Activated naive CD4-positive, alpha-beta T cell treated with anti-CD3 and anti-CD28 coated beads, Interleukin-2, amount 10 ng/mL, durations not matched to agents 7 days and 5 days (primary cell): ENCODE data around the gene TRA2B.

Source experiments
- CTCF ChIA-PET: fragments of 350-600 bp; sonication (Branson Sonifier 250); formaldehyde crosslinking; loops from one replicate; lab custom pipeline; 2021; ENCODE audit warnings: antibody characterized with exemption; lab: Charles Lee
- DNase-seq: peaks from one replicate; pipeline ENCODE4 v3.0.0-alpha.2; 2020
- H3K27ac Mint-ChIP-seq: one replicate; pipeline ENCODE4 v1.8.0; 2021; ENCODE audit warnings: mild to moderate bottlenecking, moderate library complexity, mixed read lengths
- H3K27me3 Mint-ChIP-seq: one replicate; pipeline ENCODE4 v1.8.0; 2021; ENCODE audit warnings: mild to moderate bottlenecking, mixed read lengths
- H3K36me3 Mint-ChIP-seq: one replicate; pipeline ENCODE4 v1.8.0; 2021; ENCODE audit warnings: mixed read lengths
- H3K4me1 Mint-ChIP-seq: one replicate; pipeline ENCODE4 v1.8.0; 2021; ENCODE audit warnings: mixed read lengths
- H3K4me3 Mint-ChIP-seq: one replicate; pipeline ENCODE4 v1.8.0; 2021; ENCODE audit warnings: mild to moderate bottlenecking, moderate library complexity, mixed read lengths
- H3K9me3 Mint-ChIP-seq: one replicate; pipeline ENCODE4 v1.8.0; 2021; ENCODE audit warnings: mixed read lengths

The TRA2B gene

DNA sequence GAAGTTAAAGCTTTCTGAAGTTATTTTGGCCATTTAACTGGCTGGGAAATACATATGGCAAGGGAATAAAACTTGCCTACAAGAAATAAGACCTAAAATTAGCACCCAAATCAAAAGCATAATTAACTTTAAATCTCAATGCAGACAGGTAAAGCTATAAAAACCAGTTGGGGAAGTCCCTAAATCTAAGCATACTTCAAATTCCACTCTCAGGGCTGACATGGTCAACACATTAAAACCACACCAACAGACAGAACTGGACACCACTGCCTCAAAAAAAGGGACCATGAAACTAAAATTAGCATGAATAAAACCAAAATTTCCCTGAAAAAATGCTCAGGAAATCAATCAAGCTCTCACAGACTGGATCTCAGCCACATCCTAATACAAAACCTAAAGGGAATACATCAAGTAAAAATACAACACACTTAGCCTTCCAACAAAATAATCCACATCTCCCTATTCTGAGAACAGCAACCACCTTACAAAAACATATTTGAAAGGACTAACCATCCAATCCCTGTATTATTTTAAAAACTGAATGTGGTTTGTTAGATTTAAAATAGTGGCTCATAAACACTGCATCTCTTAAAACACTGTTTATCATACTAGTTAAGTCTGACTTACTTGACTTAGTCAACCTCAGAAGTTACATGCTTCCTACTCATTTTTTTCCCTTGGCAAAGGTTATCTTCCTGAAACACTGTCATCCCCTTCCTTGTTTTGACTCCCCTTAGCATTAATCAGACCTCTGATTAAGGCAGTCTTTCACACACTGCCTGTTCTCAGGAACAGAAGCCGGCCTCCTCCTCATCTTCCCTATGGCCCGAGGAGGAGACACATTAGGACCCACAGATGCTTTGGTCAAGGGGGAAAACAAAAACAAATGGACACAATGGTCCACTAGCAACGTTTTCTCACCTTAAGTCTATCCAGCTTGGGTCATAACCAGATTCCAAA lies 8.3 kb downstream of the TRA2B start:
- DNase-seq: no peak
- Mint-ChIP-seq H3K9me3 (no peaks in the 10 kb centered on the region), H3K4me1 (peaks cover 95% of the 10 kb centered on the region), H3K36me3 (peaks cover 88% of the 10 kb centered on the region), H3K27me3 (no peaks in the 10 kb centered on the region), H3K4me3 (peak overlapping the region; percentile 99), H3K27ac (peak overlapping the region; percentile 80)
- CTCF ChIA-PET: interaction anchor here (1.1 to 5.7 kb wide), 2 partner anchors 14 to 269 kb away, joined by 3 to 28 read pairs; no protein-coding TSS in a partner anchor

DNA sequence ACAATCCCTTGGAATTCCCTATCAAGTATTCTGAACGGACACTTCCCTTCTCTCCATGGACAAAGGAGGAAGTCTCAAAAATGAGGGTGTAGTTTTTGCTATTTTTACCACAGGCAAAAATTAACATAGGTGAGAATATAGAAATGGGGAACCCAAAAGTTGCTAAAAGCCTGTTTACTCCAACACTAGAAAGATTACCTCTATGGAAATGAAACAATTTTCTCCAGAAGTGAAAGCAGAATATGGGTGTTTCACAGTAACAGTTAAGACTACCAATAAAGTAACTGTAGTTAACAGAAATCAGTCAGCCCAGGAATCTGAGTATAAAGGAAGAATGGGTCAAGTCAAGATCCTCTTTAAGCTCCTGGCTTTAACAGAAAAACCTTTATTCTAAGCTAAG lies 9.3 kb downstream of the TRA2B start:
- CTCF ChIA-PET: interaction anchor here (1.4 to 5.7 kb wide), 2 partner anchors 10 to 15 kb away, joined by 4 to 28 read pairs; no protein-coding TSS in a partner anchor
- no peak for DNase-seq
- Mint-ChIP-seq H3K4me1 (peaks cover 88% of the 10 kb centered on the region), H3K4me3 (peak overlapping the region; percentile 99), H3K36me3 (peaks cover 88% of the 10 kb centered on the region), H3K27me3 (no peaks in the 10 kb centered on the region), H3K9me3 (no peaks in the 10 kb centered on the region), H3K27ac (peak overlapping the region; percentile 80)

DNA sequence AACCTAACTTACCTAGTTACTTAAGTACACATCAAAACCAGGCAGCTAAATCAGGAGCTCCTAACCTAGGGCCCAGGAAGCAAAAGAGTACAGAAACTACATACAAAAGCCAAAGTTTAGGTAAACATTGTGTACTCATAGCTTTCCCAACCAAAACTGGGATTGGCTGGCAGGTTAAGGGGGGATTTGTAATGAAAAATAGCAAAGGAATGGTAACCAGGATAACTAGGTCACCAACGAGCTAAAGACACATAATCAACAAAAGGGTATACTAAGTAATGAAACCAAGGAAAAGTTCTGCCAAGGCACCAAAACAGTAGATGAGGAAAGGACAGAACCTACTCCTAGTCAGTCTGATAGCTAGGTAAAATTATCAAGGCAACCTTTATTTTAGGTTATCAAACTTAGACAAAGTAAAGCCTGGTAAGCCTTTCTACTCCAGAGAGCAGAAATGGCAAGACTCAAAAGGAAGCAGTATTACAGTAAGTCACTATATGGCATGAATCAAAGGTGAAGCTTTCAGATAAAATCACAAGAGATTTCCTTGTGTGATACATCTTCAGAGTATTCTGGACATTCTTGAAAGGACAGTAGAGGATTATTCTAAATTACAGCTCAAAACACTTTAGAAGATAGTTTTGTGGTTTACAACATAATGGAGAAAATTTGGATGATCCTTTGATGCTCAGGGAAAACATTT lies 10.2 kb downstream of the TRA2B start:
- H3K9me3 Mint-ChIP-seq: no peaks in the 10 kb centered on the region
- no peak for DNase-seq
- peaks cover 95% of the 10 kb centered on the region for H3K36me3 Mint-ChIP-seq
- H3K27me3 Mint-ChIP-seq: no peaks in the 10 kb centered on the region
- H3K4me3 Mint-ChIP-seq: peak overlapping the region; percentile 6
- H3K4me1 Mint-ChIP-seq: peaks cover 81% of the 10 kb centered on the region
- peak overlapping the region; percentile 80 for H3K27ac Mint-ChIP-seq
- CTCF ChIA-PET: interaction anchor here (0.9 to 5.7 kb wide), 4 partner anchors 9 to 314 kb away, joined by 3 to 28 read pairs (median 4); no protein-coding TSS in a partner anchor

DNA sequence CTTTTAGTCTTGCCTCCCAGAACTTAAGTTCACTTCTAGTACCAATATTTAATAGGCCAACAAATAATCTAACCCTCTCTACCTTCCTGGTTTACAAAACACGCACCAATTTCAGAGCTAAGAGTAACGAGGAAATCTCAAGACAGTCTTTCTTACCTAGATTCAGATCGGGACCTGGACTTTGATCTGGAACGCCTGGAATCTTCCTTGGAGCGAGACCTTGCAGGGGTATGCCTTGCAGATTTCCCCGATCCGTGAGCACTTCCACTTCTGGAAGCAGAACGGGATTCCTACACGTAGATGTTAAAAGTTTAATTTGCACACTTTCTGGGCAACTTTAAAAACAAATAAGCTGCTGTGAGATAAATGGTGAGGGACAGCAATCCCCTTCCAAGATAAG lies 11.4 kb downstream of the TRA2B start:
- peaks cover 69% of the 10 kb centered on the region for H3K4me1 Mint-ChIP-seq
- DNase-seq: no peak
- no peaks in the 10 kb centered on the region for H3K27me3 Mint-ChIP-seq
- peaks cover 94% of the 10 kb centered on the region for H3K36me3 Mint-ChIP-seq
- CTCF ChIA-PET: interaction anchor here (1.6 kb wide), 1 partner anchor 315 kb away, joined by 3 read pairs; no protein-coding TSS in a partner anchor
- H3K4me3 Mint-ChIP-seq: no peak overlapping the region
- H3K9me3 Mint-ChIP-seq: no peaks in the 10 kb centered on the region
- H3K27ac Mint-ChIP-seq: no peak overlapping the region

DNA sequence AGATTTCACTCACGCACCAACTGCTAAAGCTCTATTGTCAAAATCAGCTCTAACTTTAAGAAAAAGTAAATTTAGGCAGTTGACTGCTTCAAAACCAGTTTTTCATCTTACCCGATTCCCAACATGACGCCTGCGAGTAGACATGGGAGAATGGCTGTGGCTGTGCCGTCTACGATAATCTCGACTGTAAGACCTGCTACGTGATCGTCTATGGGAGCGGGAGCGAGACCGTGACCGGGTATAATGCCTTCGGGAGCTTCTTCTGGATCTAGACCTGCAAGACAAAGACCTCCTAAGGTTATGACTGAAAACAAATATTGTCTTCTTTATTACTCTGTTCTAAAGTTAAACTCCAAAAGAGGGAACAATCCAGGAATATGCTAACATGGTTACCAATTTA lies 12.5 kb downstream of the TRA2B start:
- Mint-ChIP-seq H3K4me1 (peaks cover 58% of the 10 kb centered on the region), H3K4me3 (no peak overlapping the region), H3K27ac (no peak overlapping the region), H3K9me3 (no peaks in the 10 kb centered on the region), H3K36me3 (peaks cover 90% of the 10 kb centered on the region), H3K27me3 (no peaks in the 10 kb centered on the region)
- CTCF ChIA-PET: interaction anchor here (0.6 to 2.3 kb wide), 2 partner anchors 18 to 102 kb away, joined by 3 to 9 read pairs; no protein-coding TSS in a partner anchor
- DNase-seq: no peak

DNA sequence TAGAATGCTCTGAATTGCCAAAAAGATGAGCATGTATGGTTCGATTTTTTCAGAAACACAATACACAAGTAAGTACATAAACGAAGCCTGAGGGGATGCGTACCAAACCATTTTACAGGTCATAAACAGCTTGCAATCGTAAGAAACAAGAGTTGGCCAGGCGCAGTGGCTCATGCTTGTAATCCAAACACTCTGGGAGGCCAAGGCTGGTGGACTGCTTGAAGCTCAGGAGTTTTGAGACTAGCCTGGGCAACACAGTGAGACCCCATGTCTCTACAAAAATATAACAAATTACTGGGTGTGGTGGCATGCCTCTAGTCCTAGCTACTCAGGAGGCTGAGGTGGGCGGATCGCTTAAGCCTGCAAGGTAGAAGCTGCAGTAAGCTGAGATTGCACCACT lies 13.4 kb downstream of the TRA2B start:
- no peak overlapping the region for H3K27ac Mint-ChIP-seq
- H3K27me3 Mint-ChIP-seq: no peaks in the 10 kb centered on the region
- CTCF ChIA-PET: interaction anchor here (2.3 kb wide), 1 partner anchor 19 kb away, joined by 9 read pairs; no protein-coding TSS in a partner anchor
- no peak for DNase-seq
- H3K9me3 Mint-ChIP-seq: no peaks in the 10 kb centered on the region
- peaks cover 87% of the 10 kb centered on the region for H3K36me3 Mint-ChIP-seq
- no peak overlapping the region for H3K4me3 Mint-ChIP-seq
- H3K4me1 Mint-ChIP-seq: peaks cover 50% of the 10 kb centered on the region

DNA sequence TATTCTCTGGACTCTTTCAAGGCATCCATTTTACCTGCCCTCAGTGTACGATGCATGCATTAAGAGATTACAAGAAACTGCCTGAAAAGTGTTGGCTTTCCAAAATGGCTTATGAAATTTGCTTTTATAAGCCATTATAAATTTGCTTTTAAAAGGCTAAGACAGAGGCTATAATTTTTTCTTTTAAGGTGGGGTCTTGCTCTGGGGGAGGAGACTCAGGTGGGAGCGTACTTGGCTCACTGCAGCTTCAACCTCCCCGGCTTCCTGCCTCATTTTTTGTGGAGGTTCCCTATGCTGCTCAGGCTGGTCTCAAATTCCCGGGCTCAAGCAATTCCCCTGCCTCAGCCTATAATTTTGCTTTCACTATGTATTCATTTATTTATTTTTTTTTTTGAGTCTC lies 17.6 kb downstream of the TRA2B start:
- no peak overlapping the region for H3K27ac Mint-ChIP-seq

DNA sequence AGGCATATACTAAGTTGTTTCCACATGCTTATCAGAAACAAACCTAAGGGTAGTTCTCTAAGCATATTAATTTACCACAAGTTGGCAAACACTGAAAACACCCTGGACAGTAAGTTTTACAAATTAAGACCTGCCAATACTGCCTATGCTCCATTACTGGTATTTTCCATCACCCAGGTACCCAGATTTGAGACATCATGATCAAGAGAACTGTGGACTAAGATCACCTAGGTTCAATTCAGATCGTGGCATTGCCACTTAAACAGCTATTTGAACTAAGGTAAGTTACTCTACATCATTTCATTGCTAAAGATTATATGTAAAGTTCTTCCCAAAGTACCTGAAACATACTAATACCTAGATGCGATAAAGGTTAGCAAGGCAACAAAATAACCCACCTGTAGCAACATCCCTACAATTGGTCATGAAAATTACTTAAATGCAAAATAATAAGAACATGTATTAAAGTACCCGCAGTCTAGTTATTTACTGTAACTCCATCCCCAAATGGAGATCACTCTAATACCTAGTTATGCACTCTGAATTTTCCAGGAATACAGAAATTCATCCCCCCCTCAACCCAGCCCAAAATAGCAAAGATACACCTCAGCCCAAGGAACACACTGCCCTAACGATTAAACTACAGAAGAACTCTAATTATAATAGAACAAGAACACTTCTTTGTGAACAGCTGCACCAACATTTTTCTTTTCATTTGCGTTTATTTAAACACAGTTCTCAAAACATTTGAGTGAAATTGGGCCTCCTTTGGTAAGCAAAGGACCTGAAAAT lies 21.6 kb downstream of the TRA2B start:
- H3K9me3 Mint-ChIP-seq: no peaks in the 10 kb centered on the region
- H3K4me3 Mint-ChIP-seq: no peak overlapping the region
- H3K27ac Mint-ChIP-seq: no peak overlapping the region
- H3K36me3 Mint-ChIP-seq: peaks cover 66% of the 10 kb centered on the region
- CTCF ChIA-PET: no interaction called here
- no peak for DNase-seq
- peaks cover 2% of the 10 kb centered on the region for H3K4me1 Mint-ChIP-seq
- no peaks in the 10 kb centered on the region for H3K27me3 Mint-ChIP-seq

More for the DNA sequence above, 17.6 kb downstream of the TRA2B start:
- Mint-ChIP-seq H3K4me1 (peaks cover 11% of the 10 kb centered on the region), H3K4me3 (no peak overlapping the region), H3K27me3 (no peaks in the 10 kb centered on the region), H3K36me3 (peaks cover 81% of the 10 kb centered on the region), H3K9me3 (no peaks in the 10 kb centered on the region)
- no peak for DNase-seq
- CTCF ChIA-PET: no interaction called here

DNA sequence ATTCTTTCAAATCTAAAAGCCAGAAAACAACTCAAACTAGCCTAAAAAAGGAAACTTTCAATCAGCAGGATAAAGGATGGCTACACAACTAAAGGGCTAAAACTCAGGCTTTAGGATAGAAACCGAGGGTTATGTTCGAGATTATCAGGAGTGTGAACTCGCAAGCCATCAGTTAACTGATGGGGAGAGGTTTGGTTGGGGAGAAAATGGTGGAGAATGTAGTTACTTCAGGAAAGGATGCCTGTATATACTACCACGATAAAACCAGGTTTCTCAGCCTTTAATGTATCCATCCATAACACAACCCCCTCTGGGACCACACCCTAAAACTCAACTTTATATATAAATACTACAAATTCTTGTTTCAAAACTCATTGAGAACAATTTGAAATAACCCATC lies 22.2 kb downstream of the TRA2B start:
- no peak for DNase-seq
- Mint-ChIP-seq H3K27me3 (no peaks in the 10 kb centered on the region), H3K9me3 (no peaks in the 10 kb centered on the region), H3K27ac (no peak overlapping the region), H3K36me3 (peaks cover 62% of the 10 kb centered on the region), H3K4me3 (no peak overlapping the region), H3K4me1 (peaks cover 2% of the 10 kb centered on the region)
- CTCF ChIA-PET: no interaction called here

DNA sequence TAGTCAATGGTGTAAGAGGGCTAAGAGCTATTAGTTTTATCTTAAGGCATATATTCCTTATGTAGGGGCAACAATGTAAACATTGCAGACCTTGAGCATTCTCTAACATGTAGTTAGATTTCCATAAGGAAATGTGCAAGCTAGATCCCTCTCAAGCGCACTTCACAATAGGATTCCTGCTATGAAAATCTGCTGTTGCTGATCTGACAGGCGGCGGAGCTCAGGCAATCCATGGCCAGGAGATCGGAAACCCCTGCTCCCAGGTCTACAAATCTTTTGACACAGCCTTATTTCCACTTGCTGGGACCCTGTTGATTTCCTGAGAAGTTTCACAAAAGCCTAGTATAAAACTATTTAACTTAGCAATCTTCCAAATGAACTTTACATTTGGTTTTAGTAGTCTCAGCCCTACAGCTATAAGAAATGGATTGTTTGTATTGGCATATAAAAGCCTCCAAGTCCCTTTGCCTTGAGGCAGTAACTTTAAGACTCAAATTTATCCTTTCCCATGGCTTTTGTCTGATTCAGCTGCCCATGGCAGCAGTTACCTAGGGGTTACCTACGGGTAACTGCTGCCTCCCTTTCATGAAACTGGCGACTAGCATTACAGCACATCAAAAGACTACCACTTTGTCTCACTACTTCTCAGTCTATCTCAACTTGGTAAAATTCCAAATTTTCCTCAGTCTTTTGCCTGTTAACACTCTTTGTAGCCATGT lies 22.7 kb downstream of the TRA2B start:
- no peak overlapping the region for H3K27ac Mint-ChIP-seq
- no peaks in the 10 kb centered on the region for H3K27me3 Mint-ChIP-seq
- no peak for DNase-seq
- no peak overlapping the region for H3K4me3 Mint-ChIP-seq
- CTCF ChIA-PET: interaction anchor here (1.0 kb wide), 1 partner anchor 28 kb away, joined by 3 read pairs; no protein-coding TSS in a partner anchor
- peaks cover 58% of the 10 kb centered on the region for H3K36me3 Mint-ChIP-seq
- no peaks in the 10 kb centered on the region for H3K9me3 Mint-ChIP-seq
- peaks cover 2% of the 10 kb centered on the region for H3K4me1 Mint-ChIP-seq

DNA sequence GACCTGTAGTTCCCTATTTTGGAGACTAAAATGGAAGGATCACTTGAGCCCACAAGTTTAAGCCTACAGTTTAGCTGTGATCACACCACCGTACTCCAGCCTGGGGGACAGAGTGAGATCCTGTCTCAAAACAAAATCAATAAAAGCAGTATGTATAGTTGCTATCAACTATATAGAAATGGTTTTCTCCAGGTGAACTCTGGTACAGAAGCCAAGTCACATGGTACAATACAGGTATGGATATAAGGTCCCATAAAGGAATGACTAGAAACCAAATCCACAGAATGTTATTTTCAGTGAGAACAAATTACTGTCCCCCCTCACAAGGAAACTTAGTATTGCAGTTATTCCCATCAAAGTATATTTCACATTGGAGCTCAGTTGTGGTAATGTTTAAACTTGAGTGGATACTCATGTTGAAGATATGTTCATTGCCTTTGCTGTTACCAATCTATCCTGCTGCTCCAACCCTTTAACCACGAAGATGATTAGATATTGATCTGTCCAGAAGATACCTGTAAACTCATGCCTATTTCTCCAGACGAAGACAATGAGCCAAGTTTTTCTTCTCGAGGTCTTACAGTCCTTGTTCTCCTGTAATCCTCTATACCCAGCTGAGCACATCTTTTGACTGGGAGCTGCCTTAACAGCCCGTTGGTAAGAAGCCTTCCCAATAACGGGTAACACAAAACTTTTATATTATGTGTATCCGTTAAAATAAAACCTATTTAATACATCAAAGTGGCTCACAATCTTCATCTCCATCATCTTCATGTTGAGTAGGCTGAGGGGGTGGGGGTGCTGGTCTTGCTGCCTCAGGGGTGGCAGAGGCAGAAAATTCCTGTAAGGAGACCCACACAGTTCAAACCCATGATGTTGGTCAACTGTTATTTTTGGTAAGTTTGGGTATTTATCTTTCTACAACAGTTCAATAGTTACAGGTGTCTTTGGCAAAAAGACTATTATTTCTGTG lies 24.6 kb downstream of the TRA2B start:
- no peak for DNase-seq
- H3K4me3 Mint-ChIP-seq: no peak overlapping the region
- no peaks in the 10 kb centered on the region for H3K4me1 Mint-ChIP-seq
- no peaks in the 10 kb centered on the region for H3K9me3 Mint-ChIP-seq
- CTCF ChIA-PET: interaction anchor here (1.7 to 2.9 kb wide), 2 partner anchors 30 to 253 kb away, joined by 6 to 9 read pairs; no protein-coding TSS in a partner anchor
- no peaks in the 10 kb centered on the region for H3K27me3 Mint-ChIP-seq
- peaks cover 46% of the 10 kb centered on the region for H3K36me3 Mint-ChIP-seq
- no peak overlapping the region for H3K27ac Mint-ChIP-seq

DNA sequence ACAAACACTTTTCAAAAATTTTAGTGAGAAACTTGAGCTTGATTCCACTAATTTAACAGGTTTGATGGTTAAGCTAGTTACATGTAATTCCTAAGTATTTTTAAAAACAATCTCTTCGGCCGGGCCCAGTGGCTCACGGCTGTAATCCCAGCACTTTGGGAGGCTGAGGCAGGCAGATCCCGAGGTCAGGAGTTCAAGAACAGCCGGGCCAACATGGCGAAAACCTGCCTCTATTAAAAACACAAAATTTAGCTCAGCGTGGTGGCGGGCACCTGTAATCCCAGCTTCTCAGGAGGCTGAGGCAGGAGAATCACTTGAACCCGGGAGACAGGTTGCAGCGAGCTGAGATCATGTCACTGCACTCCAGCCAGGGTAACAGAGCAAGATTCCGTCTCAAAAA lies 25.3 kb downstream of the TRA2B start:
- H3K4me1 Mint-ChIP-seq: no peaks in the 10 kb centered on the region
- DNase-seq: no peak
- H3K27me3 Mint-ChIP-seq: peaks cover 2% of the 10 kb centered on the region
- H3K9me3 Mint-ChIP-seq: no peaks in the 10 kb centered on the region
- no peak overlapping the region for H3K27ac Mint-ChIP-seq
- H3K4me3 Mint-ChIP-seq: no peak overlapping the region
- H3K36me3 Mint-ChIP-seq: peaks cover 40% of the 10 kb centered on the region
- CTCF ChIA-PET: interaction anchor here (1.7 to 2.9 kb wide), 2 partner anchors 31 to 252 kb away, joined by 6 to 9 read pairs; no protein-coding TSS in a partner anchor
